ENCODE measurements around the gene TNS1. TPM values are rescaled to one million over a fixed set of nuclear protein-coding genes. Genes with fewer than 3 reads are reported as not detected.

TNS1 gene
- total RNA-seq, 1 experiment from 2014 or later = 3.4 TPM

DNA sequence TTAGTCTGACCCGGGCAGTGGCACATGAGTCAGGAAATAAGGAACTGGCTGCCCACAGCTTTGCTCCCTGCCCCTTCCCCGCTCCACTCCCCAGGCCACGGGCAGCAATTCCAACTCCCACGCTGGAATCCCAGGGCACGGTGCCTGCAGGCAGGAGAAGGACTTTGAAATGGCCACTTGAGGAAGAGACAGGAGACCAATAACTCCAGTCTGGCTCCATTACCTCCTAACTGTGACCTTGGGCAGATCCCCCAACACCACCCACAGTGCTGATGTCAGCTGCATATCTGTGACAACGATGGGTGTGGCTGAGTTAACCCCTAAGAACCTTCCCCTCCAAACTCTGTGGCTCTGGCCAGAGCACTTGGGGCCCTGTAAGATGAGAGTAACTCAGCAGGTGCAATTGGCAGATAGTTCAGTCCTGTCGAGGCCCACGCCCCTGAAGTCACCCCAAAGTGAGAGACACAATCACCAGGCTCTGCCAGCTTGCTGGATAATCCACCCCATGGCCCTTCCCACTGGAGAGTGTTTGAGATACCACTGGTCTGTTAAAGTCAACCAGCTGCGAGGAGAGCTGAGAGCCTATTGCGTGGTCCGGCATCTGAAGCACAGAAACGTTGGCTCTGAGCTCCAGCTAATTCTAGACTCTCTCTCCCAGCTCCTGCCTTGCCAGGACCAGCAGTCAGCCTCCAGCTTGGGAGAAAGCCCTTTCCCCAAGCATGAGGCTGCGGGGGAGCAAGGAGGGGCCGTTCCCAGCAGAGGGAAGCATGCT is 175.2 kb downstream of the TNS1 start:
- H3K9ac ChIP-seq (ENCODE audit: extremely low read depth, insufficient read length, low read length) = no peak overlapping the region
- no peak overlapping the region for H3K4ac ChIP-seq (ENCODE audit: low read depth, low read length)
- no peaks in the 10 kb centered on the region for H3K79me1 ChIP-seq (ENCODE audit: insufficient read depth, low read depth, low read length, poor library complexity, severe bottlenecking)
- no peak overlapping the region for H3K4me3 Mint-ChIP-seq
- no peak overlapping the region for H3K14ac ChIP-seq (ENCODE audit: insufficient read depth, low read length)
- H3K27ac Mint-ChIP-seq = no peak overlapping the region; a peak in 1 of 7 replicates
- no peaks in the 10 kb centered on the region for H3K79me2 ChIP-seq (ENCODE audit: insufficient read depth, low read length)
- peaks cover 2% of the 10 kb centered on the region; the same call in 1 of the 2 replicates for H3K27me3 Mint-ChIP-seq (ENCODE audit: low read depth)
- no peak overlapping the region for H4K5ac ChIP-seq (ENCODE audit: insufficient read length, low read depth, low read length)
- H3K18ac ChIP-seq (ENCODE audit: insufficient read length, low read depth, low read length) = no peak overlapping the region
- no peak overlapping the region for H3K23ac ChIP-seq (ENCODE audit: insufficient read length, low read depth, low read length)
- H3K36me3 Mint-ChIP-seq (ENCODE audit: insufficient read depth in 1 of 3, low read depth in 3 of 3) = no peaks in the 10 kb centered on the region
- H3K27ac ChIP-seq (ENCODE audit: insufficient read length, low read depth, low read length) = no peak overlapping the region
- no peak overlapping the region for H2BK5ac ChIP-seq (ENCODE audit: insufficient read length, low read length)
- no peak overlapping the region for H2BK20ac ChIP-seq (ENCODE audit: low read depth, low read length, poor library complexity, severe bottlenecking)
- DNase-seq = no peak
- no peak overlapping the region for H3K56ac ChIP-seq (ENCODE audit: insufficient read length, low read depth, low read length)
- H3K4me2 ChIP-seq (ENCODE audit: insufficient read depth, insufficient read length, low read length) = no peak overlapping the region
- no peak overlapping the region for H2BK120ac ChIP-seq (ENCODE audit: low read depth, low read length, poor library complexity, severe bottlenecking)
- TF ChIP-seq, protein P1, sequence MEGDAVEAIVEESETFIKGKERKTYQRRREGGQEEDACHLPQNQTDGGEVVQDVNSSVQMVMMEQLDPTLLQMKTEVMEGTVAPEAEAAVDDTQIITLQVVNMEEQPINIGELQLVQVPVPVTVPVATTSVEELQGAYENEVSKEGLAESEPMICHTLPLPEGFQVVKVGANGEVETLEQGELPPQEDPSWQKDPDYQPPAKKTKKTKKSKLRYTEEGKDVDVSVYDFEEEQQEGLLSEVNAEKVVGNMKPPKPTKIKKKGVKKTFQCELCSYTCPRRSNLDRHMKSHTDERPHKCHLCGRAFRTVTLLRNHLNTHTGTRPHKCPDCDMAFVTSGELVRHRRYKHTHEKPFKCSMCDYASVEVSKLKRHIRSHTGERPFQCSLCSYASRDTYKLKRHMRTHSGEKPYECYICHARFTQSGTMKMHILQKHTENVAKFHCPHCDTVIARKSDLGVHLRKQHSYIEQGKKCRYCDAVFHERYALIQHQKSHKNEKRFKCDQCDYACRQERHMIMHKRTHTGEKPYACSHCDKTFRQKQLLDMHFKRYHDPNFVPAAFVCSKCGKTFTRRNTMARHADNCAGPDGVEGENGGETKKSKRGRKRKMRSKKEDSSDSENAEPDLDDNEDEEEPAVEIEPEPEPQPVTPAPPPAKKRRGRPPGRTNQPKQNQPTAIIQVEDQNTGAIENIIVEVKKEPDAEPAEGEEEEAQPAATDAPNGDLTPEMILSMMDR (conservative IDR thresholded peaks at IDR 0.05) = no peak
- H3T11ph ChIP-seq (ENCODE audit: low read length) = no peak overlapping the region
- H3K9me3 ChIP-seq (ENCODE audit: control insufficient read depth, low read depth, low read length) = no peaks in the 10 kb centered on the region
- WGBS (ENCODE audit: extremely low coverage, insufficient read length, low lambda C conversion rate) = no CpG with 5 or more reads among the region's 14 CpGs
- H3K27me3 ChIP-seq (ENCODE audit: insufficient read depth, low read length) = no peaks in the 10 kb centered on the region
- no peaks in the 10 kb centered on the region for H3K4me1 ChIP-seq (ENCODE audit: insufficient read depth, low read length)
- H2AFZ ChIP-seq (ENCODE audit: low read length) = no peak overlapping the region
- H2AK5ac ChIP-seq (ENCODE audit: insufficient read length, low read length) = no peak overlapping the region
- H4K20me1 ChIP-seq (ENCODE audit: control insufficient read depth, insufficient read depth, insufficient read length) = no peaks in the 10 kb centered on the region
- H3K4me1 Mint-ChIP-seq = peaks cover 5 to 19% of the 10 kb centered on the region in 2 experiments
- no peak overlapping the region for H4K8ac ChIP-seq (replicated peaks; ENCODE audit: insufficient read length, low read depth, low read length)
- H2BK15ac ChIP-seq (ENCODE audit: low read depth, low read length) = no peak overlapping the region
- H3K23me2 ChIP-seq (ENCODE audit: insufficient read length, low read depth, low read length, poor library complexity, severe bottlenecking) = no peaks in the 10 kb centered on the region
- H4K91ac ChIP-seq (ENCODE audit: insufficient read length, low read depth, low read length) = no peak overlapping the region
- no peak overlapping the region for H2BK12ac ChIP-seq (ENCODE audit: insufficient read length, low read depth, low read length)
- H3K9me3 Mint-ChIP-seq = no peaks in the 10 kb centered on the region
